ENCODE measurements around the gene AATK.

AATK gene

GRCh38 chr17:81202318-81202717 lies 36.3 kb upstream of the AATK start:
- H3K4me3 Mint-ChIP-seq, result no peak overlapping the region
- no peaks in the 10 kb centered on the region for H3K9me3 Mint-ChIP-seq
- no peak overlapping the region for H3K27ac Mint-ChIP-seq
- no peak for TF ChIP-seq CTCF (IDR thresholded peaks at IDR 0.05)
- no peaks in the 10 kb centered on the region for H3K27me3 Mint-ChIP-seq (ENCODE audit: low read depth, poor library complexity)
- DNase-seq, result no peak
- peaks cover 11% of the 10 kb centered on the region for H3K36me3 Mint-ChIP-seq (ENCODE audit: low read depth)
- no peaks in the 10 kb centered on the region for H3K4me1 Mint-ChIP-seq

- peak; percentile 45 for DNase-seq
- TF ChIP-seq CTCF (IDR thresholded peaks at IDR 0.05), result peak; percentile 49
- H3K4me1 Mint-ChIP-seq, result no peaks in the 10 kb centered on the region
- H3K27ac Mint-ChIP-seq, result no peak overlapping the region
- no peaks in the 10 kb centered on the region for H3K27me3 Mint-ChIP-seq (ENCODE audit: low read depth, poor library complexity)
- peaks cover 11% of the 10 kb centered on the region for H3K36me3 Mint-ChIP-seq (ENCODE audit: low read depth)
- H3K9me3 Mint-ChIP-seq, result no peaks in the 10 kb centered on the region
- no peak overlapping the region for H3K4me3 Mint-ChIP-seq
Observed at GRCh38 chr17:81200695-81201580, 34.9 kb upstream of the AATK start.

GRCh38 chr17:81200201-81200600 lies 34.2 kb upstream of the AATK start:
- Mint-ChIP-seq H3K9me3 (no peaks in the 10 kb centered on the region), H3K27me3 (ENCODE audit: low read depth, poor library complexity) (no peaks in the 10 kb centered on the region), H3K4me3 (no peak overlapping the region), H3K27ac (no peak overlapping the region), H3K36me3 (ENCODE audit: low read depth) (peaks cover 11% of the 10 kb centered on the region), H3K4me1 (no peaks in the 10 kb centered on the region)
- no peak for DNase-seq
- no peak for TF ChIP-seq CTCF (IDR thresholded peaks at IDR 0.05)

GRCh38 chr17:81199482-81199830 lies 33.4 kb upstream of the AATK start:
- Mint-ChIP-seq H3K9me3 (no peaks in the 10 kb centered on the region), H3K27ac (no peak overlapping the region), H3K4me3 (no peak overlapping the region), H3K36me3 (ENCODE audit: low read depth) (peaks cover 11% of the 10 kb centered on the region), H3K4me1 (no peaks in the 10 kb centered on the region), H3K27me3 (ENCODE audit: low read depth, poor library complexity) (no peaks in the 10 kb centered on the region)
- TF ChIP-seq CTCF (IDR thresholded peaks at IDR 0.05), result no peak
- no peak for DNase-seq

- DNase-seq, result no peak
- Mint-ChIP-seq H3K9me3 (no peaks in the 10 kb centered on the region), H3K27ac (no peak overlapping the region), H3K27me3 (ENCODE audit: low read depth, poor library complexity) (no peaks in the 10 kb centered on the region), H3K4me1 (no peaks in the 10 kb centered on the region), H3K4me3 (no peak overlapping the region), H3K36me3 (ENCODE audit: low read depth) (peaks cover 11% of the 10 kb centered on the region)
- no peak for TF ChIP-seq CTCF (IDR thresholded peaks at IDR 0.05)
Observed at GRCh38 chr17:81198826-81199481, 32.9 kb upstream of the AATK start.
